Cardiac muscle cell (in vitro differentiated cells and primary cell): ENCODE results near the gene ZNF132. TPM values are rescaled to one million over a fixed set of nuclear protein-coding genes. Genes with fewer than 3 reads are reported as not detected.

Experiments used
- DNase-seq, 2 donors: peaks; one replicate each; pipeline versions ENCODE4 v3.0.0 to v3.0.0-alpha.2; 2010 to 2017; ENCODE audit warnings: low read depth in 1 of 2, low spot score in 1 of 2
- H3K27ac ChIP-seq: fragments of 200-600 bp; sonication (generic); 2 replicates; pipeline ENCODE4 v1.5.1; 2016
- H3K27me3 ChIP-seq: fragments of 200-600 bp; sonication (generic); 2 replicates; pipeline ENCODE4 v1.6.0; 2016; ENCODE audit warnings: control low read depth
- H3K36me3 ChIP-seq: fragments of 200-600 bp; sonication (generic); 2 replicates; pipeline ENCODE4 v1.5.1; 2016; ENCODE audit warnings: control low read depth
- H3K4me1 ChIP-seq: fragments of 200-600 bp; sonication (generic); 2 replicates; pipeline ENCODE4 v1.8.1; 2017; ENCODE audit warnings: low read depth, mild to moderate bottlenecking, mixed run types
- H3K4me3 ChIP-seq: fragments of 200-600 bp; sonication (generic); 2 replicates; pipeline ENCODE4 v1.5.1; 2016; ENCODE audit warnings: mild to moderate bottlenecking
- H3K9me3 ChIP-seq: fragments of 200-600 bp; sonication (generic); 2 replicates; pipeline ENCODE4 v1.5.1; 2017; ENCODE audit warnings: low read depth, mild to moderate bottlenecking, control low read depth
- polyA plus RNA-seq: library from polyadenylated mRNA; unstranded; fragments of >200 nt; fragmentation: Nextera tagmentation; extraction: Ambion mirVana; gene quantifications from 2 replicates; pipeline ENCODE4 v1.2.1, GENCODE V29; 2016
- total RNA-seq: library from RNA; depleted of rRNA; stranded (reverse); fragments of >200 nt; gene quantifications from 2 replicates; pipeline ENCODE4 v1.2.3, GENCODE V29; 2016
- TF ChIP-seq, protein P1 (sequence below): IDR thresholded peaks from 2 replicates; pipeline ENCODE4 v1.5.1; 2012; ENCODE audit warnings: low read depth, mild to moderate bottlenecking, low read length

The ZNF132 gene
- total and polyA plus RNA-seq, 2 experiments from 2014 or later = 1.4 TPM; not detected in 1

DNA sequence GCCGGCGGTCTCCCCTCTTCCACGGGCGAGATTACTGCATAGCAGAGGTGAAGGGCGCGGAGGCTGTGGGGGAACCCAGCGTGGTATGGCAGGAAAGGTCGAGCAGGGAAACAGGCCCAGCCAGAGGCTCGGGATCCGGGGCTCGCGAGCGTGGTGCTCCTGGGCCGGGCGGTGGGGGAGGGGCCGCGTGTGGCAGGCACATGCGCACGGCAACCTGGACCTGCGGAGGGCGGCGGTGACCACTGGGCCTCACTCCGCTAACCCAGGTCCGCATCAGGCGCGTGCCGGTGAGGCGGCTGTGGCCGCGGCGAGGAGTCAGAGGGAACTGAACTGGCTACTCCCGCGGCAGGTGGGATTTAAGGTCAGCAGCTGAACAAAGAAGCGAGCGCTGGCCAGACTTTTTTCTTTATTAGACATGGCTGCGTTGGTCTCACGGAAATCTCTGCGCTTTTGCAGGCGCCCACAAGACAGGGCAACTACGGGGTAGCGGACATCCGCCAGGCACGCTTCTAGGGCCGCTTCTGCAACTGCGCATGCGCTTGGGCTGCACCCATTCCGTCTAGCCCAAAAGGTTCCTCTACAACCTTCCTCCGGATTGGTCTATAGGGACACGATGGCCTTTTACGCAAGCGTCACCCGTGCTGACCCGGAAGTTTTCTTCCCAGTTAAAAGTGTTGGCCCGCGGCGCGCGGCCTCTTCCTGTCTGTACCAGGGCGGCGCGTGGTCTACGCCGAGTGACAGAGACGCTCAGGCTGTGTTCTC lies 53.2 kb downstream of the ZNF132 start, which contains the start of gene RPS5:
TSS of gene RPS5 (plus strand) at position 694 of the 762 bp plus-strand sequence. CDS start 869 bp downstream, outside the sequence.
- Histone ChIP-seq H3K36me3 (peaks cover 13% of the 10 kb centered on the region), H3K4me1 (peaks cover 13% of the 10 kb centered on the region), H3K27me3 (no peaks in the 10 kb centered on the region), H3K27ac (peak within 1 kb of the TSS; percentile 96), H3K9me3 (no peaks in the 10 kb centered on the region), H3K4me3 (peak within 1 kb of the TSS; percentile 77)
- TF ChIP-seq, protein P1, sequence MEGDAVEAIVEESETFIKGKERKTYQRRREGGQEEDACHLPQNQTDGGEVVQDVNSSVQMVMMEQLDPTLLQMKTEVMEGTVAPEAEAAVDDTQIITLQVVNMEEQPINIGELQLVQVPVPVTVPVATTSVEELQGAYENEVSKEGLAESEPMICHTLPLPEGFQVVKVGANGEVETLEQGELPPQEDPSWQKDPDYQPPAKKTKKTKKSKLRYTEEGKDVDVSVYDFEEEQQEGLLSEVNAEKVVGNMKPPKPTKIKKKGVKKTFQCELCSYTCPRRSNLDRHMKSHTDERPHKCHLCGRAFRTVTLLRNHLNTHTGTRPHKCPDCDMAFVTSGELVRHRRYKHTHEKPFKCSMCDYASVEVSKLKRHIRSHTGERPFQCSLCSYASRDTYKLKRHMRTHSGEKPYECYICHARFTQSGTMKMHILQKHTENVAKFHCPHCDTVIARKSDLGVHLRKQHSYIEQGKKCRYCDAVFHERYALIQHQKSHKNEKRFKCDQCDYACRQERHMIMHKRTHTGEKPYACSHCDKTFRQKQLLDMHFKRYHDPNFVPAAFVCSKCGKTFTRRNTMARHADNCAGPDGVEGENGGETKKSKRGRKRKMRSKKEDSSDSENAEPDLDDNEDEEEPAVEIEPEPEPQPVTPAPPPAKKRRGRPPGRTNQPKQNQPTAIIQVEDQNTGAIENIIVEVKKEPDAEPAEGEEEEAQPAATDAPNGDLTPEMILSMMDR = no peak
- peak; percentile 99 for DNase-seq

DNA sequence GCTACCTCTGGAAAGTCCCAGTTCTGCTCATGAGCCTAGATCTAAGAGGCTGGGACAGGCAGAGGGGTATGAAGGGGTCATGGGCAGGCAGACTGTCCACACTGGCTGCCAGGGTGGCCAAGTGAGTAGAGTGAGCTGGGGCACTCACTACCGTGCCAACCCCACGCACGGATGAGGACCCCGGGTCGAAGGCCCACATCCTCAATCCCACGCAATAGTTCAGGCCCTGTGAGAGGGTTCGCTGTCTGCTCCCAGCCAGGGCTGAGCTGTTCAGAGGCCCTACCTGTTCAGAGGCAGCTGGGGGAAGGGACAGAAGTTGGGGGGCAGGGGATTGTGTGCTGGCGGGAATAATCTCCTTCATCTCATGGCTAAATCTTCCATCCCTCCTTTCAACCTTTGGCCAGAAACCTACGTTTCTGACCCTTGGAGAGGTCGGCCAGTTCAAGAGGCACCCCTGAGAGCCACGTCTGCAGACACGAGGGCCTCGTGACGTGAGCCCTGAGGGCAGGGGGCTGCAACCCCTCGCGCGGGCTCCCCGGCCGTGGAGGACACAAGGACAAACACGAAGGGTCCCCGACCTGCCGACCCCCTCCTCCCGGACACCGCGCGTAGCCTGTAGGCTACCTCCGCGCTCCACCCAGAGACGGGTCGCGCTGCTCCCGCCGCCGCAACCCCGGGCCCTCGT lies 53.9 kb downstream of the ZNF132 start:
- Histone ChIP-seq H3K4me1 (peaks cover 13% of the 10 kb centered on the region), H3K27ac (peak overlapping the region; percentile 96), H3K27me3 (no peaks in the 10 kb centered on the region), H3K4me3 (peak overlapping the region; percentile 77), H3K9me3 (no peaks in the 10 kb centered on the region), H3K36me3 (peaks cover 9% of the 10 kb centered on the region)
- no peak for DNase-seq
- TF ChIP-seq, protein P1 = no peak

DNA sequence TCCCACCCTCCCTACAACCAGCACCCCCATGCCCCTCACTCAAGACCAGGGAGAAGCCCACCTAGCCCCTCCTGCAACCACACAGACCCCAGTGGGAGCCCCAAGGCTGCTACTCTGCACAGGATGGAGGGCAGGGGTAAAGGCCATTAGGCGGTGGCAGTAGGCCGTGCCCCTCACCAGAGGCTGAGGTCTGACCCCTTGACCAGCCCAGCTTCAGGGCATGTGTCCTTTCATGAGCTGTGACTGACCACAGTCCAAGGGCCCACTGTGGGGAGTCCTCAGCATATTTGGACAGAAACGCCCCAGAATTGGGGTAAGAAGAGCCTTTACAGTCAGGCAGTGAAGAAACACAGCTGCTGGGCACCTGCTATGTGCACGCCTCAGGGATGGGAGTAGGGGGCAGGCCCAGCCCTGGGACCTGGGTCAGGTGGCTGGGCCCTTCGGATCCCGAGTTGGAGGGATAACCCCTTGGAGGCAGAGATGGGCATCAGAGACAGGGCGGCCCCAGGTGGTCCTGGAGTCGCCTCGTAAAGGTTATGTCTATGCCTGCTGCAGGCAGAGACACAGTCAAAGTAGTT lies 54.6 kb downstream of the ZNF132 start:
- Histone ChIP-seq H3K27me3 (no peaks in the 10 kb centered on the region), H3K27ac (peak overlapping the region; percentile 96), H3K36me3 (peaks cover 3% of the 10 kb centered on the region), H3K9me3 (no peaks in the 10 kb centered on the region), H3K4me1 (peaks cover 13% of the 10 kb centered on the region), H3K4me3 (peak overlapping the region; percentile 77)
- DNase-seq = no peak
- TF ChIP-seq, protein P1 = no peak

DNA sequence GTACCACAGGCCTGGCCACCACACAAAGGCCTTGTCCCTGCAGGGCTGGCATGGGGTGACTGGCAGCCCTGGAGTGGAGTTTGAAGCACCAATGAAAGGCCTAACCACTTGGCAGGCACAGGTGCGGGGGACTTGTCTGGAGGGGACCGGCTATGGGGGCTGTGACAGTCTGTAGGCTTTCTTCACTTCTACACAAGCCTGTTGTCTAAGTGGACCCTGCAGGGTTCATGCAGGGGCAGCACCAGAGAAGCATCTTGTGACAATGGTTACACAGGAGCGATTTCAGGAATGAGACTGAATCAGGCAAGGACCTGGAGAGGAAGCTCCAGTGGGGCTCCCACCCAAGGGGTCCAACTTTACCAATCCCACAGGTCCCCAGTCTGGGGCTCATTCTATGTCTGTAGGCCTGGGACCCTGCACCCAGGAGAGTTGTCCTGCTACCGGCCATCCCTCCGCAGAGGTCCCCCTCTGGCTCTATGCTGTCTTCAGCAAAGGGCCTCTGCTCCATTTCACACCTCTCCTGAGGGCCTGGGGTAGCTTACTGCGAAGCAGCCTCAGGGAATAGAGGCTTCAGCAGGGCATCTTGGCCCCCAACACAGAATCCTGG lies 56.9 kb downstream of the ZNF132 start:
- peaks cover 16% of the 10 kb centered on the region for H3K4me1 ChIP-seq
- H3K27ac ChIP-seq = no peak overlapping the region
- no peak for DNase-seq
- no peaks in the 10 kb centered on the region for H3K9me3 ChIP-seq
- no peaks in the 10 kb centered on the region for H3K27me3 ChIP-seq
- H3K36me3 ChIP-seq = no peaks in the 10 kb centered on the region
- TF ChIP-seq, protein P1 = no peak
- H3K4me3 ChIP-seq = no peak overlapping the region

Other genes starting within 250 kb of the ZNF132 start
- gene ZNF544, start 211.2 kb downstream of the ZNF132 start, total RNA-seq = 95.9 and 103 TPM in 2 replicates
- 34.9 and 35.9 TPM in 2 replicates for gene ZNF544, start 211.2 kb downstream of the ZNF132 start, polyA plus RNA-seq
- 11.3 and 14.7 TPM in 2 replicates for gene ZNF8, start 161.2 kb downstream of the ZNF132 start, total RNA-seq
- 2.2 and 2.7 TPM in 2 replicates for gene ZNF8, start 161.2 kb downstream of the ZNF132 start, polyA plus RNA-seq
- gene ERVK3-1, start 134.8 kb downstream of the ZNF132 start, total RNA-seq = 64.3 and 92.4 TPM in 2 replicates
- gene ERVK3-1, start 134.8 kb downstream of the ZNF132 start, polyA plus RNA-seq = 62.8 and 62.9 TPM in 2 replicates
- gene ZSCAN22, start 113.2 kb downstream of the ZNF132 start, total RNA-seq = 2.4 and 2.5 TPM in 2 replicates
- gene ZSCAN22, start 113.2 kb downstream of the ZNF132 start, polyA plus RNA-seq = 3.7 and 4.2 TPM in 2 replicates
- gene A1BG, start 86.7 kb downstream of the ZNF132 start, total RNA-seq = 75.0 and 138 TPM in 2 replicates
- gene A1BG, start 86.7 kb downstream of the ZNF132 start, polyA plus RNA-seq = 45.9 and 56.5 TPM in 2 replicates
- 5.9 and 7.6 TPM in 2 replicates for gene ZNF497, start 77.4 kb downstream of the ZNF132 start, total RNA-seq
- gene ZNF497, start 77.4 kb downstream of the ZNF132 start, polyA plus RNA-seq = 5.8 and 6.8 TPM in 2 replicates
- gene ZNF837, start 59.1 kb downstream of the ZNF132 start, total RNA-seq = 9.1 and 12.6 TPM in 2 replicates
- 7.6 and 8.9 TPM in 2 replicates for gene ZNF837, start 59.1 kb downstream of the ZNF132 start, polyA plus RNA-seq
- gene RPS5, start 52.9 kb downstream of the ZNF132 start, total RNA-seq = 1,551 and 1,738 TPM in 2 replicates
- 643 and 656 TPM in 2 replicates for gene RPS5, start 52.9 kb downstream of the ZNF132 start, polyA plus RNA-seq
- 3.1 TPM in 1 of 2 replicates, not detected in the other for gene RNF225, start 44.5 kb downstream of the ZNF132 start, total RNA-seq
- gene RNF225, start 44.5 kb downstream of the ZNF132 start, polyA plus RNA-seq = not detected in 2 replicates
- 15.6 and 37.9 TPM in 2 replicates for gene ZNF584, start 31.5 kb downstream of the ZNF132 start, total RNA-seq
- 16.0 and 18.6 TPM in 2 replicates for gene ZNF584, start 31.5 kb downstream of the ZNF132 start, polyA plus RNA-seq
- 10.3 and 19.0 TPM in 2 replicates for gene ZNF324B, start 11.5 kb upstream of the ZNF132 start, total RNA-seq
- gene ZNF324B, start 11.5 kb upstream of the ZNF132 start, polyA plus RNA-seq = 3.4 and 5.0 TPM in 2 replicates
- 24.7 and 27.8 TPM in 2 replicates for gene ZNF324, start 26.9 kb upstream of the ZNF132 start, total RNA-seq
- 15.7 and 18.8 TPM in 2 replicates for gene ZNF324, start 26.9 kb upstream of the ZNF132 start, polyA plus RNA-seq
- gene ZNF446, start 36.2 kb upstream of the ZNF132 start, total RNA-seq = 29.0 and 41.1 TPM in 2 replicates
- gene ZNF446, start 36.2 kb upstream of the ZNF132 start, polyA plus RNA-seq = 16.3 and 20.5 TPM in 2 replicates
- gene SLC27A5, start 71.8 kb upstream of the ZNF132 start, total RNA-seq = 17.7 and 23.9 TPM in 2 replicates
- gene SLC27A5, start 71.8 kb upstream of the ZNF132 start, polyA plus RNA-seq = 22.5 and 22.8 TPM in 2 replicates
- gene ZBTB45, start 79.7 kb upstream of the ZNF132 start, total RNA-seq = 22.8 and 26.3 TPM in 2 replicates
- 29.4 and 34.6 TPM in 2 replicates for gene ZBTB45, start 79.7 kb upstream of the ZNF132 start, polyA plus RNA-seq
- gene TRIM28, start 103.9 kb upstream of the ZNF132 start, total RNA-seq = 563 and 650 TPM in 2 replicates
- gene TRIM28, start 103.9 kb upstream of the ZNF132 start, polyA plus RNA-seq = 303 and 343 TPM in 2 replicates
- gene CHMP2A, start 115.0 kb upstream of the ZNF132 start, total RNA-seq = 223 and 265 TPM in 2 replicates
- gene CHMP2A, start 115.0 kb upstream of the ZNF132 start, polyA plus RNA-seq = 247 and 319 TPM in 2 replicates
- gene UBE2M, start 118.5 kb upstream of the ZNF132 start, total RNA-seq = 70.8 and 79.0 TPM in 2 replicates
- gene UBE2M, start 118.5 kb upstream of the ZNF132 start, polyA plus RNA-seq = 169 and 177 TPM in 2 replicates
- gene MZF1, start 133.2 kb upstream of the ZNF132 start, total RNA-seq = 51.1 TPM in 2 replicates
- 25.1 and 34.7 TPM in 2 replicates for gene MZF1, start 133.2 kb upstream of the ZNF132 start, polyA plus RNA-seq